HG02870 (cell line): ENCODE data around the gene CFAP299.
A peak's percentile ranks its signal among the peaks of the same experiment; 100 is the strongest.

Source experiments
- ATAC-seq: cut with Tn5 transposase; IDR thresholded peaks from one replicate; pipeline ENCODE4 v1.9.1; 2021; ENCODE audit warnings: mild to moderate bottlenecking, moderate library complexity; ENCODE audit not compliant: unreplicated experiment

The CFAP299 gene

GRCh38 chr4:80387390-80388283 lies 52.1 kb downstream of the CFAP299 start:
- ATAC-seq = no peak

GRCh38 chr4:80388284-80388607 lies 52.7 kb downstream of the CFAP299 start:
- no peak for ATAC-seq

DNA sequence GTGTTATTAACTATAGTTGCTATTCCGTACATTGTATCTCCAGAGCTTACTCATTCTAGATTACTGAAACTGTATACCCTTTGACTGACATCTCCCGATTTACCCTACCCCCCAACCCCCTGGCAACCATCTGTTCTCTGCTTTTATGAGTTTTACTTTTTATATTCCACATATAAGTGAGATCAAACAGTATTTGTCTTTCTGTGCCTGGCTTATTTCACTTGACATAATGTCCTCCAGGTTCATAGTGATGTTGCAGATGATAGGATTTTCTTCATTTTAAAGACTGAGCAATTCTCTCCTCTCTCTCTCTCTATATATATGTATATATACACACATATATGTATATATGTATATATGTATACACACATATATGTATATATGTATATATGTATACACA lies 54.6 kb downstream of the CFAP299 start:
- no peak for ATAC-seq

GRCh38 chr4:80393246-80393969 lies 57.9 kb downstream of the CFAP299 start:
- ATAC-seq = peak; percentile 78

GRCh38 chr4:80393970-80394250 lies 58.4 kb downstream of the CFAP299 start:
- ATAC-seq = peak; percentile 24

DNA sequence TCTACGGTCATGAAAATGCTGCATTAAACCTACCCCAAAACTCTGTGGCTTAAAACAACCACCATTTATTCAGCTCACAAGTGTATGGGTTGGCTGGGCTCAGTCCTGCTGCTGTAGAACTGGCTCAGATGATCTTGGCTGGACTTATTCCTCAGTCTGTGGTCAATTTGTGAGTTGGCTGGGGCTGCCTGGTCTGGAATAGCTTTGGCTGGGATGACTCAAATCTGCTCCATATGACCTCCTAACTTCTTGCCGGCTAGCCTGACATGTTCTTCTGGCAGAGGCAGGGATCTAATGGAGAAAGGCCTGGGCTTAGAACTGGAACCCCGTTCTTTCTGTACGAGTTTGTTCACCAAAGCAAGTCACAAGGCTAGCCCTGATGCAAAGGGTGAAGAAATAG lies 71.7 kb downstream of the CFAP299 start:
- ATAC-seq = no peak

- ATAC-seq = no peak
Measured at GRCh38 chr4:80409809-80410208, 74.3 kb downstream of the CFAP299 start.

DNA sequence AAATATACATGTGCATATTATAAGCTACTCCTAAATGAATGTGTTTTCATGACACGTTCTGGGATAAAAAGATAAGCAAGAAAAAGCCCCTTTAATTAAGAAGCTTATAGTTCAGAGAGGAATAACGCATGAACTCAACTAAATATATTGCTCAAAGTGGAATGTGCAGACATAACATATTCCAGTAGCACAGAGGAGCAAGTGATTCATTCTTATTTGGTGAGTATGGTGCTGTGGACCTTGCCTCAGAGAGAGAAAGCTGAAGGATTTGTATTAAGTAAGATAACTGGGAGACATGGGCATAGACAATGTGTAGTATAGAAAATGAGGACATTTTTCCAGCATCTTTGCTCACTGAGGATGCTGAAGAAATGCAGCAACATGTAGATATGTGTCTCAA lies 76.8 kb downstream of the CFAP299 start:
- ATAC-seq = no peak

DNA sequence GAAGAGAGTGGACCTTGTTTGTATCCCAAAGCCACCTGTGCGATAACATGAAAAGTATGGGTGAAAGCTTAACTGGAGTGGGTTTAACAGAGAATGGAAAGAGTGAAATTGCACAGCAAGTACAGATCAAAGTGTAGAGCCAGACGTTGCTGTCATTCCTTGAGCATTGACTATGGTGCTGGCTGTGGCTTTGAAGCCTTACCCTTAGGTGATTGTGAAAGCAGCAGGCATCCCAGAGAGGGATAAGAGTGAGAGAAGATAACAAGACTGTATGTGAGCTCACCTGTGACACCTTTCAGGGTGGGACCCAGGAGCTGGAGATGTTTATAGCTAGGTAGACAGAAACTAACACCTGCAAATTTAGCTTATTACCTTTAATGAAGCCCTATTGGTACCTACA lies 77.6 kb downstream of the CFAP299 start:
- no peak for ATAC-seq

GRCh38 chr4:80417019-80417418 lies 81.5 kb downstream of the CFAP299 start:
- no peak for ATAC-seq

- peak; percentile 40 for ATAC-seq
Measured at GRCh38 chr4:80419946-80420345, 84.4 kb downstream of the CFAP299 start.

- no peak for ATAC-seq
Measured at GRCh38 chr4:80420638-80421037, 85.1 kb downstream of the CFAP299 start.

DNA sequence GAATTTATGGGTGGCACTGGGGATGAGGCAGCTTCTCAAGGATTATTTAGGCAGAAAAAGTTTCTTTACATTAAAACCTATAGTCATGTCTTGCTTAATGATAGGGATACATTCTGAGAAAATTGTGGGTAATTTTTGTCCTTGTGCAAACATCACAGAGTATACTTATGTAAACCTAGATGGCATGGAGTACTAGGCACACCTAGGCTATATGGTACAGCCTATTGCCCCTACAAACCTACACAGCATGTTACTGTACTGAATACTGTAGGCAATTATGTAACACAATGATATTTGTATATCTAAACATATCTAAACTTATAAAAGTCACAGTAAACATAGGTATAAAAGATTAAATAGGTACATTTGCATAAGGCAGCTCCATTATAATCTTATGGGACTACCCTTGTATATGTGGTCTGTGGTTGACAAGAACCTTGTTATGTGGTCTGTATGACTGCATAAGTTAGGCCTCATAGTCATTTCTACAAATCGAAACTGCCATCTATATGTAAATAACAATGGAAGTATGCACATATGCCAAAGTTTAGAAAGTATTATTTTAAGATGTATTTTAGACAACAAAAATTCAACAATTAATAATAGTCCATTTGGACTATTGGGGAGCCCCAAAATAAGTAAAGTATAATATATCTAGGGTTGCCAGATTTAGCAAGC lies 87.3 kb downstream of the CFAP299 start:
- ATAC-seq = peak; percentile 81

- no peak for ATAC-seq
Measured at GRCh38 chr4:80423553-80424224, 88.2 kb downstream of the CFAP299 start.

- ATAC-seq = no peak
Measured at GRCh38 chr4:80424225-80424581, 88.7 kb downstream of the CFAP299 start.

DNA sequence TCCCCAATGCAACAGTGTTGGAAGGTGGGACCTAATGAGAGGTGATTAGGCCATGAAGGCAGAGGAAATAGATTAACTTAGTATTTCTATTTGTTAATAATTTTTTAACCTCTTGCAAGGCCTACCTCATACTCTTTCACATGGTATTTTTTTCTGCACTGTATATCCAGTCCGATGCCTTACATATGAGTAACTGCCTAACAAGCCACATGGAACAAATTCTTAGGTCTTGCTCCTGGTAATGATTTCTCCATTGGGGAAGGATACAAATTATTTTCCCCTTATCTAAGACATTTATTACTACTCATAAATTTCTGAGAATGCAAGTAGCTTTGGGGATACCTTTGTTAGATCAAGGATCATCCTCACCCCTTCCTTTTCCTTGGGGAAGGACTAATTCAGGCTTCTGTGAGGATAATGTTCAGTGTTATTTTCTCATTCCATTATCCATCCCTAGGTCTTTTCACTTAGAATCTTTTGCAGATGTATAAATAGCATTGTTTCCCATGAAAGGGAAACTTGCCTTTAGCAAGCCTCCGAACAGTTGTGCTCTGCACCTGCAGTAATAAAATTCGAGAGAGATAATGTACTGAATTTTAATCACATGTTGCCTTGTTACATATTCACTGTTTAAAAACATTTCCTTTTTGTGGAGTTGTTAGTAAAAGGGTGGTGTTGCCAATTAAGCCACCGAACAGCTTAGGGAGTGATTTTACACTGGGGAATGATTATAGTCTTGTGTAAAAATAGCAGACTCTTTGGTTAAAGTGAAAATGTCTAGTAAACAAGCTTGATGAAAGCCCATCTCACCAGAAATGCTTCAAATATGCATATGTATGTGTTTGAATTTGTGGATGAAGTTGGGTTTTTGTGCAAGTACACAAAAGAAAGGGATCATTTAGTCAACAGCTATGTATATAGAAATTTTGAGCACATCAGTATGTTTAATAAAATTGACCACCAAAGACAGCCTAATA lies 89.9 kb downstream of the CFAP299 start:
- ATAC-seq = no peak

DNA sequence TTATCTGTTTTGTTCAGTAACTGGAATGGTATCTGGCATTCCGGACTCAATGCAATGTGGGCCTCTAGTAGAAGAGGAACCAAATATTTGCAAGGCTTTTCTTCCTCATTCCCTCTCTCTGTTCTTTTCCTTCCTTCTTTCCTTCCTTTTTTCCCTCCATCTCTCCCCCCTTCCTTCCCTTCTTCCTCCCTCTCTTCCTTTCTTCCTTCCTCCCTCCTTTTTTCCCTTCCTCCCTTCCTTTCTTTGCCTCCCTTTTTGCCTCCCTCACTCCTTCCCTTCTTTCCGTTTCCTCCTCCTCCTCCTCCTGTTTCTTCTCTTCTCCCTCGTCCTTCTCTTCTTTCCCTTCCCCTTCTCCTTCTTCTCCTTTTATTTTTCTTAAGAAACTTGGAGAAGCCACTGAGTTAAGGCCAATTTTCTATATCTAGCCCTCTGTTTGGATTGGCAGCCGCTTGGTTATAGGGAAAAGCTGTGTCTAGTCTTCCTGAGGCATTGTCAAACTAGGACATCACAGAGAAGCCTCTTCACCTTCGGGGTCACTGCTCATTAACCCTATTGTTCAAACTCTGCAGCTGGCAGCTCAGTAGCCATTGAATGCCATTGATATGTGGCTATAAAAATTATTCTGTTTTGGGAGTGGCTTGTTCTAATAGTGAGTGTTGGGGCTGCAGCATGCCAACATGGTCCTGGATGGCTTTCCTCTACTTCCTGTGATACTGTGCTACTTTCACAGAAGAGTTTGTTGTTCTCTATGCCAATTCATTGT lies 95.9 kb downstream of the CFAP299 start:
- ATAC-seq = no peak

DNA sequence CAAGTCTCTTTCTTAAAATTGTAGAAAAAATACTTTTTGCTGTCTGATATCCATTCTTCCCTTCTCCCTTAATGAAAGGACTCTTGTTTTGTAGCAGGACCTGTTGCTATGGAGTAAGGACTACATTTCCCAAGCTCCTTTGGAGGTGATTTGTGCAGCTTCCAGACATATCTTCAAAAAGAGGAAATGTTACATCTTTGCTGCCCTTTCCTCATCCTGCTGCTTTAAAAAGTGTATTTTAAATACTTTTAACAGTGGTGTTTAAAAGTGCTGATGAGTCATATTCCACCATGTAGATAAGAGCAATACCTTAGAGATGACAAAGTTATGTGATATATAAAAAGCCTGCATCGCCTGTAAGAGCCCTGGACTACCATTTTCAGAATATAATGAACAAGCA lies 98.7 kb downstream of the CFAP299 start:
- no peak for ATAC-seq

DNA sequence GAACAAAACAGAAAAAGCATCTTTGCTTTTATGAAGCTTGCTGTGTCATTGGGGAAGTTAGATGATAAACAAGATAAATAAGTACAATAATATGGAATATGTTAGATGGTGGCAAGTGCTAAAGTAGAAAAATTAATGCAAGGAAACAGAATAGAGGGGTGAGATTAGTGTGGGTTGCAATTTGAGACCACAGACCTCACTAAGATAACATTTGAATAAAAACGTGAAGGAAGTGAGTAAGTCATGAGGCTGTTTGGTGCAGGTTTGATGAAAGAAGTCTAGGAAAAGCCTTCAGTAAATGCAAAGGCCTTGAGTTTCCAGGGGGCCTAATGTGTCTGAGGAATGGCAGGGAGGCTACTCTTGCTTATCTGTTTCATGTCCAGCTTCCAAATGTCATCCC lies 102.5 kb downstream of the CFAP299 start:
- no peak for ATAC-seq
